Measurements from ENCODE around the gene TGFA. TPM values are rescaled to one million over a fixed set of nuclear protein-coding genes. Genes with fewer than 3 reads are reported as not detected.

TGFA gene
- total and polyA plus RNA-seq, 4 donors: 1.1 to 2.9 (median 1.7) TPM

DNA sequence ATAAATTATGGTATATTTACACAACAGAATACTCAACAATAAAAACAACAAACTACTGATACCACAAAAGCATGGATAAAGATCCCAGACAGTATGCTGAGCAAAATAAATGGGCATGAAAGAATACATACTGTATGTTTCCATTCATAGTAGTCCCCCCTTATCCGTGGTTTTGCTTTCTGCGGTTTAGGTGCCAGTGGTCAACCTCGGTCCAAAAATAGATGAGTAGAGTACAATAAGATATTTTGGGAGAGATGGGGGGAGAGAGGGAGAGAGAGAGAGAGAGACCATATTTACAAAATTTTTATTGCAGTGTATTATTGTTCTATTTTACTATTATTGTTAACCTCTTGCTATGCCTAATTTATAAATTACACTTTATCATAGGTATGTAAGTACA, 21.0 kb upstream of the TGFA start:
- no peaks in the 10 kb centered on the region for H3K36me3 ChIP-seq (ENCODE audit: control insufficient read depth in 4 of 4, insufficient read depth in 3 of 4, low read depth in 1 of 4, low read length in 3 of 4)
- H3K9ac ChIP-seq (ENCODE audit: low read depth in 1 of 2, low read length in 2 of 2): no peak overlapping the region
- H3K4me3 ChIP-seq (ENCODE audit: low read depth in 1 of 3, low read length in 3 of 3): no peak overlapping the region
- peaks cover 0 to 14% (median under 1%) of the 10 kb centered on the region in 4 donors for H3K27me3 ChIP-seq (ENCODE audit: control insufficient read depth in 4 of 4, insufficient read depth in 4 of 4, low read length in 3 of 4)
- 76% methylated on average over 3 of the region's 3 CpGs for WGBS
- DNase-seq (ENCODE audit: low spot score): no peak
- H3K4me1 ChIP-seq (ENCODE audit: control insufficient read depth in 4 of 4, insufficient read depth in 4 of 4, low read length in 3 of 4): no peaks in the 10 kb centered on the region
- TF ChIP-seq JUND (IDR thresholded peaks at IDR 0.05) (no peak), FOXA2 (IDR thresholded peaks at IDR 0.05) (no peak), EGR1 (IDR thresholded peaks at IDR 0.05; ENCODE audit: low read depth in 2 of 2) (no peak), TAF1 (conservative IDR thresholded peaks at IDR 0.05) (no peak), RXRA (IDR thresholded peaks at IDR 0.05) (no peak), YY1 (IDR thresholded peaks at IDR 0.05) (no peak), ATF3 (IDR thresholded peaks at IDR 0.05) (no peak), SP1 (IDR thresholded peaks at IDR 0.05) (no peak), NR2F2 (IDR thresholded peaks at IDR 0.05) (no peak), FOXA1 (IDR thresholded peaks at IDR 0.05) (no peak), REST (IDR thresholded peaks at IDR 0.05) (no peak), GABPA (IDR thresholded peaks at IDR 0.05 in 1 of 2, conservative IDR thresholded peaks at IDR 0.05 in 1 of 2) (no peak), RAD21 (IDR thresholded peaks at IDR 0.05) (no peak), HNF4G (IDR thresholded peaks at IDR 0.05) (no peak), HNF4A (conservative IDR thresholded peaks at IDR 0.05) (no peak)
- TF ChIP-seq, protein P1, sequence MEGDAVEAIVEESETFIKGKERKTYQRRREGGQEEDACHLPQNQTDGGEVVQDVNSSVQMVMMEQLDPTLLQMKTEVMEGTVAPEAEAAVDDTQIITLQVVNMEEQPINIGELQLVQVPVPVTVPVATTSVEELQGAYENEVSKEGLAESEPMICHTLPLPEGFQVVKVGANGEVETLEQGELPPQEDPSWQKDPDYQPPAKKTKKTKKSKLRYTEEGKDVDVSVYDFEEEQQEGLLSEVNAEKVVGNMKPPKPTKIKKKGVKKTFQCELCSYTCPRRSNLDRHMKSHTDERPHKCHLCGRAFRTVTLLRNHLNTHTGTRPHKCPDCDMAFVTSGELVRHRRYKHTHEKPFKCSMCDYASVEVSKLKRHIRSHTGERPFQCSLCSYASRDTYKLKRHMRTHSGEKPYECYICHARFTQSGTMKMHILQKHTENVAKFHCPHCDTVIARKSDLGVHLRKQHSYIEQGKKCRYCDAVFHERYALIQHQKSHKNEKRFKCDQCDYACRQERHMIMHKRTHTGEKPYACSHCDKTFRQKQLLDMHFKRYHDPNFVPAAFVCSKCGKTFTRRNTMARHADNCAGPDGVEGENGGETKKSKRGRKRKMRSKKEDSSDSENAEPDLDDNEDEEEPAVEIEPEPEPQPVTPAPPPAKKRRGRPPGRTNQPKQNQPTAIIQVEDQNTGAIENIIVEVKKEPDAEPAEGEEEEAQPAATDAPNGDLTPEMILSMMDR (IDR thresholded peaks at IDR 0.05; ENCODE audit: low read depth, low read length, missing input control): no peak
- TF ChIP-seq, protein P2, sequence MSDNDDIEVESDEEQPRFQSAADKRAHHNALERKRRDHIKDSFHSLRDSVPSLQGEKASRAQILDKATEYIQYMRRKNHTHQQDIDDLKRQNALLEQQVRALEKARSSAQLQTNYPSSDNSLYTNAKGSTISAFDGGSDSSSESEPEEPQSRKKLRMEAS (IDR thresholded peaks at IDR 0.05): no peak
- TF ChIP-seq, protein P3, sequence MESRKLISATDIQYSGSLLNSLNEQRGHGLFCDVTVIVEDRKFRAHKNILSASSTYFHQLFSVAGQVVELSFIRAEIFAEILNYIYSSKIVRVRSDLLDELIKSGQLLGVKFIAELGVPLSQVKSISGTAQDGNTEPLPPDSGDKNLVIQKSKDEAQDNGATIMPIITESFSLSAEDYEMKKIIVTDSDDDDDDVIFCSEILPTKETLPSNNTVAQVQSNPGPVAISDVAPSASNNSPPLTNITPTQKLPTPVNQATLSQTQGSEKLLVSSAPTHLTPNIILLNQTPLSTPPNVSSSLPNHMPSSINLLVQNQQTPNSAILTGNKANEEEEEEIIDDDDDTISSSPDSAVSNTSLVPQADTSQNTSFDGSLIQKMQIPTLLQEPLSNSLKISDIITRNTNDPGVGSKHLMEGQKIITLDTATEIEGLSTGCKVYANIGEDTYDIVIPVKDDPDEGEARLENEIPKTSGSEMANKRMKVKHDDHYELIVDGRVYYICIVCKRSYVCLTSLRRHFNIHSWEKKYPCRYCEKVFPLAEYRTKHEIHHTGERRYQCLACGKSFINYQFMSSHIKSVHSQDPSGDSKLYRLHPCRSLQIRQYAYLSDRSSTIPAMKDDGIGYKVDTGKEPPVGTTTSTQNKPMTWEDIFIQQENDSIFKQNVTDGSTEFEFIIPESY (IDR thresholded peaks at IDR 0.05): no peak
- H3K27ac ChIP-seq (ENCODE audit: low read depth in 1 of 2, low read length in 2 of 2): no peak overlapping the region
- H3K9me3 ChIP-seq (ENCODE audit: control insufficient read depth in 4 of 4, low read length in 3 of 4): no peaks in the 10 kb centered on the region

Data from liver (tissue), 9 donors.